HG03460 (cell line): ENCODE data around the gene STPG3.

Source experiments
- ATAC-seq: cut with Tn5 transposase; IDR thresholded peaks from one replicate; pipeline ENCODE4 v1.9.1; 2021; ENCODE audit not compliant: unreplicated experiment

Gene STPG3

GRCh38 chr9:137251194-137251461 is at the start of gene STPG3:
Gene STPG3, plus strand, starts transcription at chr9:137251286. Its CDS starts 1 bp downstream, at chr9:137251287.
- ATAC-seq: no peak

GRCh38 chr9:137202966-137203365 is 48.1 kb upstream of the STPG3 start:
- ATAC-seq: no peak

GRCh38 chr9:137204731-137205125 is 46.4 kb upstream of the STPG3 start:
- no peak for ATAC-seq

- peak; percentile 39 for ATAC-seq
Measured at GRCh38 chr9:137205126-137206069, 45.7 kb upstream of the STPG3 start, which contains the start of the genes NDOR1 and TMEM203. Gene NDOR1, plus strand, starts transcription at chr9:137205700. Its CDS starts 78 bp downstream, at chr9:137205778. Gene TMEM203, minus strand, starts transcription at chr9:137205648. Its CDS starts 234 bp downstream, at chr9:137205414.

- no peak for ATAC-seq
Measured at GRCh38 chr9:137206602-137207001, 44.5 kb upstream of the STPG3 start.

- ATAC-seq: no peak
Measured at GRCh38 chr9:137211532-137211931, 39.6 kb upstream of the STPG3 start.

DNA sequence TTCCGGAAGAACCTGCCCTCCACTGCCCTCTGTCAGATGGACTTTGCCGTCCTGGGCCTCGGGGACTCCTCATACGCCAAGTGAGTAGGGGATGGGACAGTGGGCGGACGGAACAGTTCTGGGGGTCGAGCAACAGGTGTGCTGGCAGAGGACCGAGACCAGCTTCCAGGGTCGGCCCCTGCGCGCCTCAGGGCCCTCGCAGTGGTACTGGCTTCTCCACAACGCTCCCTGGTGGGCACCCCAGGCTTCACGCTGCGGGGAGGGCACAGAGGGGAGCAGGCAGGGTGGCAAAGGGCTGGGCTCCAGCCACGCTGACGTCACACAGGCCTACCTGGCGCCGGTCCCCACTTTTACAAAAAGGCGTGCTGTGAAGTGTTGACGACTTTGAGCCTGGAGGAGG is 38.6 kb upstream of the STPG3 start:
- no peak for ATAC-seq

DNA sequence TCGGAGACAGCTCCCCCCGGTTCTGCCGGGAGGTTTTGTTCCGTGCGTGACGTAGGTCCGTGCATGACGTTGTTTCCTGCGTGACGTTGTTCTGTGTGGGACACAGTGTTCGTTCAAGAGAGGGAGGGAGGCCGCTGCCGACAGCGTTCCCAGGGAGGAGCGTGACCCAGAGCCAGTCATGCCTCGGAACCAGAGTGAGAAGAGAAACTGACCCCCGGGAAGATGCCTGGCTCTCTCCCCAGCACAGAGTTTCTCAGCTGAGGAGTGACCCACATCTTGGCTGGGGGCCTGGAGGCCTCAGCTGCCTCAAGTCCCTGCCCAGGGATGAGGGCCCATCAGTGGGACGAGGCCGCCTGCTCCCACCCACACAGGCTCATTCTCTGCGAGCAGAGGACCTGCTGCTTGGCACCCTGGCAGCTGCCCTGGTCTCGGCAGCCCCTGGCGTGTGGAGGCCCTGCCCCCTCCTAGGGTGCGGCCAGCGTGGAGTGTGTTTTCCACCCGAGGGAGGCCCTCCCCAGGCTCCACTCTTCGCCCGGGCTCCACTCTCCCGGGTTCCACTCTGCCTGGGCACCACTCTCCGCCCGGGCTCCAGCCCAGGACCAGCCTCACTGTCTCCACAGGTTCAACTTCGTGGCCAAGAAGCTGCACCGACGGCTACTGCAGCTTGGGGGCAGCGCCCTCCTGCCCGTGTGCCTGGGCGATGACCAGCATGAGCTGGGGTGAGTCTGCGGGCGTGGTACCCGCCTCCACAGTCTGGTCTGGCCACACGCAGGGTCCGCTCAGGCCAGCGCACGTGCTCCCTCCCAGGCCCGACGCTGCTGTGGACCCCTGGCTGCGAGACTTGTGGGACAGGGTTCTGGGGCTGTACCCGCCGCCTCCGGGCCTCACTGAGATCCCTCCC is 37.7 kb upstream of the STPG3 start:
- no peak for ATAC-seq

GRCh38 chr9:137214620-137215019 is 36.5 kb upstream of the STPG3 start:
- ATAC-seq: no peak

DNA sequence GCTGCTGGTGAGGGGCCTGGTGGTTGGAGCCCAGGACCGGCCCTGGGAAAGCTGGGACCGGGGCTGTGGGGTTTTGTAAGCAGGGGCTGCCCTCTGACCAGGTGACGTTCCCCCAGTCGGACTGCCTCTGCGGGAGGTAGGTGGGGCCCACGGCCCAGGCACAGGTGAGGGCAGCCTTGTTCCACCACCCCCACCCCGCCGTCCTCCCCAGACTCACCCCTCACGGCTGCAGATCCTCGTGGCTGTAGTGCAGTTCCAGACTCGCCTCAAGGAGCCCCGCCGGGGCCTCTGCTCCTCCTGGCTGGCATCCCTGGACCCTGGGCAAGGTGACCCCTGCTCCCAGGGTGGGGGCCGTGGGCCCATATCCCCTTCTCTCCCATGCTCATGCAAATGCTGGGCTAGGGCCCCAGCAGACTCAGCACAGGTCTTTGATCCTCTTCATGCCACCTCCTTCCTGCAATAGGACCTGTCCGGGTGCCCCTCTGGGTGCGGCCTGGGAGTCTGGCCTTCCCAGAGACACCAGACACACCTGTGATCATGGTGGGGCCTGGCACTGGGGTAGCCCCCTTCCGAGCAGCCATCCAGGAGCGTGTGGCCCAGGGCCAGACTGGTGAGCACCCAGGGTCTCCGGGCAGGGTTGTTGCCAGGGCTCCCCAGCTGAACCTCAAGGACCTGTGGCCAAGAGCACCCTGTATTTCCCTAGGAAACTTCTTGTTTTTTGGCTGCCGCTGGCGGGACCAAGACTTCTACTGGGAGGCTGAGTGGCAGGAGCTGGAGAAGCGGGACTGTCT is 35.7 kb upstream of the STPG3 start:
- ATAC-seq: no peak

GRCh38 chr9:137216188-137216965 is 34.7 kb upstream of the STPG3 start:
- no peak for ATAC-seq

DNA sequence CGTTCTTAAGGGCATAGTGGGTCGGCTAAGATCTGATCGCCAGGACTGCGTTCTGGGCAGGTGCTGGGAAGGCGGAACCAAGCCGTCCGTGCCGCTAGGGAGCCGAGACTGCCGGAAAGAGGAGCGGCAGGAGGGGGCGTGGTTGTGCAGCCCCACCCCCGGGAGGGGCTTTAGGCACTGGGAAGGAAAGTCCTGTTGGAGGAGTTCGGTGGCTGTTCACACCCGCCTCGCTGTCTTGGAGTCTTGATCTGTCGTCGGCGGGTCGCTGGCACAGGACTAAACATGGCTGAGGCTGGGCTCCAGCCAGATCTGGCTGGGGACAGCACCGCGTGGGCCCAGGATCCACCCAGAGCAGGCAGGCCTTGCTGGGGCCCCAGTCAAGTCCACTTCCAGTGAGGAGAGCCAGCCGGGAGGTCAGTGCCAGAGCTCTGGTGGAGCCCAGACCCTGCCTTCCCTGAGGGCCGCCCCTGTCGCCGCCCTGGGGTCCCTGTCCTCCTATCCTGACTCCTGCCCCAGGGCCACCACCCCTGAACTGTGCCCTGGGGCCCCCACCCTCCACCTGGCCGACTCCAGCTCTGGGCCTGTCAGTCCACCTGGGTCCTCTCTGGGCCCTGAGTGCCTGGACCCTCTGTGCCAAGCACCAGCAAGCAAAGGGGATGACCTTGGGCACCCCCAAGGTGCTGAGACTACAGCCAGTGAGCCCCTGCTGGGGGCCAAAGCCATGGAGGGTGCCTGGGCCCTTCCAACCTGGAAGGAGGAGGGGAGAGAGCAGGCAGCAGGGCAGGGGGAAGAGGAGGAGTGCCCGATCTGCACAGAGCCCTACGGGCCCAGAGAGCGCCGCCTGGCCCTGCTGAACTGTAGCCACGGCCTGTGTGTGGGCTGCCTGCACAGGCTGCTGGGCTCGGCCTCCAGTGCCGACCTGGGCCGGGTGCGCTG is 33.5 kb upstream of the STPG3 start:
- no peak for ATAC-seq

GRCh38 chr9:137218212-137218753 is 32.8 kb upstream of the STPG3 start:
- no peak for ATAC-seq

- ATAC-seq: no peak
Measured at GRCh38 chr9:137218754-137219271, 32.3 kb upstream of the STPG3 start.

GRCh38 chr9:137219757-137220316 is 31.2 kb upstream of the STPG3 start:
- ATAC-seq: no peak

DNA sequence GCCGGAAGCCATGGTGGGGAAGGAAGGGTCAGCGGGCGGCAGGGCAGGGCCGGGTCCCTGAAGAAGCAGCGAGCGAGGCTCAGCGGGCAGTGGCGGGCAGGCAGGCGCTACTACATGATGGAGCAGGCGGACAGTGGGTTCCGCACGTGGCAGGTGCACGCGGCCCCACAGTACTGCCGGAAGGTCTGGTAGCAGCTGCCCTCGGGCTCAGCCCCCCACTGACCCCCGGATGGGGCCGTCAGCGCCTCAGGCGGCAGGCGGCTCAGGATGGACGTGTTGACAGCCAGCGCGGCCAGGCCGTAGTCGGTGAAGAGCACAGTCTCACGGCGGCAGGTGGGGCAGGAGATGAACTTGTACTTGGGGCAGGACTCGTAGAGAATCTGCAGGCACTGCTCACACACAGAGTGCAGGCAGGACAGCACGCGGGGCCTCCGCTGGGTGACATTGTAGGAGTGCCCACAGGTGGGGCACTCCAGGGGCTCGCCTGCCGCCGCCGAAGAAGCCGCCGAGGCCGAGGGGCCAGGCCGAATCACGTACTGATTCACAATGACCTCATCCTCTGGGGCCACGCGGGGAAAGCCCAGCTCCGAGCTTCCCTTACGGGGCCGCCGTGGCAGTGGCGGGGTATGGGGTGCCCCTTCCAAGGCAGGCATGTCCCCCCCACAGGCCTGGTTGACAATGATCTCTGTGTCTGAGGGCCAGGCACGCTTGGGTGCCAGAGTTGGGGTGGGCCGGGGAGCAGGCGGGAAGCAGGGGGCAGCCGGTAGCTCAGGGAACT is 30.6 kb upstream of the STPG3 start:
- ATAC-seq: no peak

DNA sequence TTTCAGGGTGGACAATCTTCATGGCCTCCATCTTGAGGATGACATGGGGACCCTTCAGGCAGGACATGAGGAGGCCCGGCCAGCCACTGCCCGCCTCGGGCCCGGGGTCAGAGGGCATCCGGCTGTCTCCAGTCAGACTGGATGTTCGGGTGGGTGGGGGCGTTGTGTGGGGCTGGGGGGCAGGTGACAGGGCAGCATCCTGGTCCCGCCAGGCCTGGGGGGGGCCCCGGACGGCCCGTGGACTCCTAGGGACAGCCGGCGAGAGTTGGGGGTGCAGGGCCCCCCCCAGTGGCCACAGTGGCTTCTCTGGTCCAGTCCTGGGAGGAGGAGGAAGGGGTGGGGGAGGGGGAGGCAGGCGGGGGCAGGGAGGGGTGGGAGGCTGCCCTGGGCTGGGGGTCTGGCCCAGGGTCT is 30.0 kb upstream of the STPG3 start:
- no peak for ATAC-seq
